Daoy (cell line): ENCODE measurements around the gene SHANK1. TPM values are rescaled to one million over a fixed set of nuclear protein-coding genes. Genes with fewer than 3 reads are reported as not detected.

ENCODE experiments used
- DNase-seq: peaks from one replicate; pipeline ENCODE4 v3.0.0-alpha.2; 2015; ENCODE audit warnings: low read depth
- total RNA-seq: library from RNA; depleted of rRNA; stranded (reverse); fragments of >200 nt; shearing (Covaris generic); gene quantifications from 2 replicates; pipeline ENCODE4 v1.2.3, GENCODE V29; 2014

Gene SHANK1
- total RNA-seq, 1 experiment from 2014 or later = 0.17 TPM

DNA sequence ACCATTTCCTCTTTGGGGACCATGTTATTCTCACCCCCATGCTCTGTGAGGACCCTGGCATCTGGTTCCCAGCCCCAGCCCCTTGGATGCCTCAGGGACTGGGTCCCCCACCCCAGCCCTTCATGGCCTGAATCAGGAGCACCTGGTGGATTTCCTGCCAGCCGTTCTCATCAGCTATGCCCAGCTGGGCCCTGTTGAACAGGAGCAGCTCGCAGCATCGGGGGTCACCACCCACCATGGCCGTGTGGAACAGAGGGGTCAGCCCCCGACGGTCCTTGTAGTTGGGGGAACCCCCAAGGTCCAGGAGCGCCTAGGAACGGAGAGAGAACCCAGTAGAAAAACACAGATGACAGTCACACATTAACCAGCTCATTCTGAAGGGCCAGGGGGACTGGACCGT is 7.8 kb downstream of the SHANK1 start:
- DNase-seq = no peak

GRCh38 chr19:50711196-50711595 is 8.4 kb downstream of the SHANK1 start:
- no peak for DNase-seq

DNA sequence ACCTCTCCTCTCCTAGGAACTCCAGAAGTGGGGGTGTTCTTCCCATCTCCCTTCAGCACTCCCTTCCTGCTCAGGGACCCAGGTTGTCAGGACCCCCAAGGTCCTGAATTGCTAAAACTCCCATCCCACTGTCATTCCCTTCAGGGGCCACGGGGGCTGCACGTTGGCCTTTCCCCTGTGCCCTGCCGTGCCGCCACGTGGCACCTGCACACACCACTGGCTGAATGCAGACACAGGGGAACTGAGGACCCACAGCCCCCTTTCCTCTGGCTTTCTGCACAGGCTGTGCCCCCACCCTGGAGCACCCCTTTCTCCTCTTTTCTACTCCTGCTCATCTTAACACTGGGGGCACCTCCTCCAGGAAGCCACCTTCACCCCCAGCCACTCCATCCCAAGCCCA is 9.0 kb downstream of the SHANK1 start:
- DNase-seq = no peak

DNA sequence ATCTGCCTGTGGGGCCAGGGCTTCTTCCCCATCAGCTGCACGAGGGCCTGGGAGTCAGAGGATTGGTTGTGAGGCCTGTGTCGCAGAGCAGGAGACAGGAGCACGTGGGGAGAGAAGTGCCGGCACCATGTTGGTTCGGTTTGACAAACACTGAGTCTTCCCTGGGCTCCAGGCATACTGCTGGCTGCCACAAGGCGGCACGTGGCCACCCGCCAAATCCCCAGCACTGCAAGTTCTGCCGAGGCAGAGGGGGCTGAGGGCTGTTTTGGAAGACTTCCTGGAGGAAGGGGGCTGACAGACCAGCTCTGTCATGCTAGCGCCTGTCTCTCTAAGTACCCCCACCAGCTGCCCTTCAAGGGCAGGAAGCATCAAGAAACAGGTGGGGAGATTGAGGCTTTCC is 9.5 kb downstream of the SHANK1 start:
- DNase-seq = peak; percentile 54

DNA sequence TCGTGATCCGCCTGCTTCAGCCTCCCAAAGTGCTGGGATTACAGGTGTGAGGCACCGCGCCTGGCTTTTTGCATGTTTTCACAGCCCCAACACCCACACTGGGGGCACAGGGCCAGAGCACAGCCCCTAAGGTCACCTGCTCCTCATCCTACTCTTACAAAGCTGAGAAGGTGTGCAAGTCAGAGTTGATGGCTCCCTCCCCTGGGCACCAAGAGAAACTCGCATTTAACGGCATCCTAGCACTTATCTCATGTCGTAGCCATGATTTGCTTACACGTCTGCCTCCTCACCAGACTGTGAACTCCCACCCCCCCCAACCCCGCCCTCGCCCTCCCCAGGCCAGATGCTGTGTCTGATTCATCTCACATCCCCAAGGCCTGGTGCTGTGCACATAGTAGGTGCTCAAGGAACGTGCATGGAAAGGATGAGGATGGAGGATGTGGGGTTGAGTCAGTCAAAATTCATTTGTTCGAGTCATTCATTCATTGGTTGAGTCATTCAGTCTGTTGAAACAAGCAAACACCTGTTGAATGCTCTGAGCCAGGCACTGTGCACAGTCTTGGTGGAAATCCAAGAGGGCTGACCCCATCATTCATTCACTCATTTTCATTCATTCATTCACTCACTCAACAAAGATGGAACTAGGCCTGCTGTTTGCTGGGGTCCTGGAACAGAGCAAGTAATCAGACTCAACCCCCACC is 11.3 kb downstream of the SHANK1 start:
- no peak for DNase-seq

GRCh38 chr19:50706387-50706786 is 13.2 kb downstream of the SHANK1 start:
- no peak for DNase-seq

DNA sequence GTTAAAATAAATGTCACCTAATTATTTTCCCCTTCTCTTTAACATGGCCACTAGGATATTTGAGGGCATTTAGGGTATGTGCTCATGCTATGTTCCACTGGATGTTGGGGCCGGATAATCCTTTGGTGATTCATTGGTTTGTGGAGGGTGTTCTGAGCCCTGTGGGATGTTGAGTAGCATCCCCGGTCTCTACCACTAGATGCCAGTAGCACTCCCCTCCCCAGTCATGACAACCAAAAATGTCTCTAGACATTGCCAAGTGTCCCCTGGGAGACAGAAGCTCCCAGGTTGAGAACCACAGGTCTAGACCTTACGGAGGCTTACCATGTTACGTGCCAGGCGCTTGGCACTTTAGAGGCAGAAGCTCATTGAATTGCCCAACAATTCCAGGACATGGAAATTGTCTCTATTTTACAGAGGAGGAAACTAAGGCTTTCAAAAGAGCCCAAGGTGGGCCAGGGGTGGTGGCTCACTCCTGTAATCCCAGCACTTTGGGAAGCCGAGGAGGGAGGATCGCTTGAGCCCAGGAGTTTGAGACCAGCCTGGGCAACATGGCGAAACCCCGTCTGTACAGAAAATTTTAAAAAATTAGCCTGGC is 14.1 kb downstream of the SHANK1 start:
- peak; percentile 88 for DNase-seq

- DNase-seq = peak; percentile 59
Observed at GRCh38 chr19:50703915-50704796, 15.4 kb downstream of the SHANK1 start.

- DNase-seq = peak; percentile 82
Observed at GRCh38 chr19:50702871-50703829, 16.5 kb downstream of the SHANK1 start.

DNA sequence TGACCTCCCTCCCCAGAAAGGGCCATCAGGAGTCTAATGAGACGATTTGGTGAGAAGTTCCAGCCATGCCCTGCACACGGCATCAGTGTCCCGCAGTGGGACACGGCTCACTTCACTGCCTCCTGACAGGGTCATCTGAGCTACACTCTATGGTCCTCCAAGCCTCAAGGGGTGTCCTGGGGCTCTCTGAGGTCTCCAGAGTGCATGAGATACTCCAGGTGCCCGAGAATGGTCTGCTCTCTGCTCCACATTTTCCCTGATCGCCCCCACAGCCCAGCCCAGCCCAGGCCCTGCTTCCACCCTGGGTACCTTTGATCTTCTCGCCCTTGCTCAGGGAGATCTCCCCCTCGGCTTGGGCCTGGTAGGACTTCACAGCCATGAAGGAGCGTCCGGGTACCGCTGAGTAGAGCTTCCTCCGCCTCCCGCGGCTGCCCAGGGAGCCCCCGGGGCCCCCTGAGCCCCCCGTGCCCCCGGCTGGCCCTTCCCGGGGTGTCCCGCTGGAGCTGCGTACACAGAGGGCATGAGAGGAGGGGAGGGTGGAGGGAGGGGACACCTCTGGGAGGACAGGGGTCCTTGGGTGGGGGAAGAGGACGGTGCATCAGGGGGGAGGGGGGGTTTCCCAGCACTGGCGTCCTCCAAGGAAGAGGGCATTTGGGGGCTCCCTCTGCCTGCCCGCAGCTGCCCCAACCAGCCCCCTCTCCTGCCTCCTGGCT is 17.3 kb downstream of the SHANK1 start:
- DNase-seq = no peak

GRCh38 chr19:50701367-50701985 is 18.1 kb downstream of the SHANK1 start:
- DNase-seq = no peak

DNA sequence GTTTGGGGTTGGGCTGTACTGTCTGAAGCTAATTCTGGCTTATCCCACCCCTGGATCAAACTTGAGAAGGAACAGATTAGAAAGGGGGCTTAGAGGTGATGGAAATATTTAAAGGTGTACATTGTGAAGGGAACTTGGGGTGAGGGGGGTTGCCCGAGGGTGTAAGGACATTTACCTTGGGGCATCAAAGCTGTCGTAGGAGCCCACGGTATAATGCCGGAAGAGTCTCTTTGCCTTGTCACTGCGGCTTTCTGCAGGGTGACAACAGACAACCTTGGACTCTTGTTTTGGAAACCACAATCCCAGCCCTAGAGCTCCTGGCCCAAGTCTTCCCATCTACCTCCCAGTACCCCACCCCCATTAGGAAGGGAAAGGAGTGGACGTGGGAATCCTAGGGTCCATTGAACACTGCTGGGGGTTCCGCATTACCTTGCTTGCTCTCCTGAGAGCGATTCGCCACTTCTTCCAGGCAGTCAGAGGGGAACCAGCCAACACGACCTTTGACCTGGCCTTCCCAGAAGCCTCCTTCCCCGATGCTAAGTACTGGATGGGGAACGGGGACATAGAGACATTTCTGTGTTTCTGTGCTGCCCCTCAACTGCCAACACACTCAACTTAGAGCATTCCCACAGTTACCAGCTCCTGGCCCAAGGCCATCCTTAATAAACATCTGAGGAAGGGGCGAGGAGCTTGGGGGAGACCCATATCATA is 22.0 kb downstream of the SHANK1 start:
- no peak for DNase-seq

DNA sequence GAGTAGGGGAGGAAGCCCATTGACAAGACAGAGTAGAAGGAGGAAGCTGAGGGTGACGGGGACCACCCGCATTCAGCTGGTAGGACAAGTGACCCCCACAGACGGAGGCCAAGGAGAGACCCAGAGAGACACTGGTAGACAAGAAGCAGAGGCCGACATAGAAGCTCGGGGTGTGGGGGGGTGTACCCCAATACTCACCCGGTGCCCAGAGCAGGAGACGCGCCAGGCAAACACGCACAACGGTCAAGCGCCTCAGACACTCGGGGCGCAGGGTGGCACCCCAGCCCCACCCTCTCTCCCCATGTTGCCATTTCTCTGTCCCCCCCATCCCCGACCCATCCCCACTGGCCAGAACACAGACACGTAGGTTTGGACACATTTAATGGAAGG is 23.5 kb downstream of the SHANK1 start:
- no peak for DNase-seq

DNA sequence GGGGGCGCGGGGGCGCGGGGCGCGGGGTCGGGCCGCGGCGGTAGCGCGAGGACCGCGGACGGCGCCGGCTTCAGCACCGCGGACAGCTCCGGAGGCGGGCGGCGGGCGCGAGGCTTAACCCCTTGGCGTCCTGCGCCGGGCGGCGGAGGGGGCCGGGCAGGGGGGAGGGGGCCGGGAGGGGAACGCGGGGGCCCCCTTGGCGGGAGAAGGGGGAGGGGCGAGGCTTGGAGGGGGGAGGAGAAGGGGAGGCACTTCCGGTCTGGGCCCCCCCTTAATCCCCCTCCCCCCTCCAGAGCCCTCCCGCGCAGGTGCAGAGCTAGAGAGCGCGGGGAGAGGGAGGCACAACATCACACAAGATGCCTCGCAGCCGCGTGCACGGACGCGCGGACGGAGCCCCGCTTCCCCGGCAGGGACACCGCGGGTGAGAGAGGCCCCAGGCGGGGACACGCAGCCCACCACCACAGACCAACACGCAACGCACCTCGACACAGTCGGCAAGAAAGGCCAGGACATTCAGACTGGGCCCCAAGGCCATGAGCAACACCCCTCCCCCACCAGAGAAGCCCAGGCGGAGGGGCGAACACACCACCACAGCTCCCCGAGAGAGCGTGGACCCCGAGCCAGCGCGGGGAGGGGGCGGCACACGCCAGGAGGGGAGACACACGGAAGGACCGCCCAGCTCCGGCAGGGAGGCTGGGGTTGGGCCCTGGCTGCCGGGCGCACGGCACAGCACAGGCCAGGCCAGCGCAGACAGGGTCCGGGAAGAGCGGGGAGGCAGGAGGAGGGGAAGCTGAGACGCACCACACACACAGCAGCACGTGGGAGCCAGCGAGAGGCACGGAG is 24.1 kb downstream of the SHANK1 start:
- DNase-seq = peak; percentile 42

GRCh38 chr19:50694815-50695145 is 24.8 kb downstream of the SHANK1 start:
- no peak for DNase-seq

GRCh38 chr19:50693064-50693975 is 26.3 kb downstream of the SHANK1 start:
- no peak for DNase-seq

DNA sequence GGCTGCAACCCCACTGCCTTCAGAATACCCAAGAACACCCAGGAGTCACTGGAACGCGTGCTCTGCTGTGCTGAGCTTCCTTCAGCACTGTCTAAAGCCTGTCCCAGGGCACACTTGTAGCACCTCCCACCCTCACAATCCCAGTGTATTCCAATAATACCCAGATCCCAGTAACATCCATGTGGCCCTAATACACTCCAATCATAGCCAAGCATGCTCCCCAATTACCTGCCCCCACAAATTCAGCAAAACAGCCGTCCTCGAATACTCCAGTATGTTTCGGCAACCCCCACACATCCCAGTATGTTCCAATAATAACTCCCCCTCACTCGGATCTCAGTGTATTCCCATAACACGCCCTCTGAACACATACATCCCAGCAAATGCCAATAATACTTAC is 29.2 kb downstream of the SHANK1 start:
- DNase-seq = no peak

DNA sequence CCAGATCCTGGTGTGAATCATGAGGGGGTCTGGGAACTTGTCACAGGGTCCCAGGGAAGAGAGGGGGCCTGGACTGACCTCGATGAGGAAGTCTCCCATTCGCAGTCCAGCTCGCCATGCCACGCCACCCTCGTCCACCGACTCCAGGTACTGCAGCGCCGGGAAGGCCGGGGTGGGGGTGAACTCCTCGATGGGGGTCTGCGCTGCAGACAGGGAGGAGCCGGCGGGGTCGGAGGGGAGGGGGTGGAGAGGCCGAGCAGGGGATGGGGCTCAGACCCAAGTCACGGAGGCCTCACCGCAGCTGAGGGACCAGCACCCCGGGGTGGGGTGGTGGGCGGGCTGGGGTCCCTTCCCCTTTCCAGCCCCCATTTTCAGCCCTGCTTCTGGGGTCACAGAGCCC is 30.8 kb downstream of the SHANK1 start:
- no peak for DNase-seq
